Stimulated activated CD4-positive, alpha-beta T cell treated with anti-CD3 and anti-CD28 coated beads, Interleukin-2, amount 100 ng/mL, for 24 hours (primary cell): ENCODE measurements around the gene C14orf93.
A peak's percentile ranks its signal among the peaks of the same experiment; 100 is the strongest.
"Not testable (repeated sequence)": the region's sequence is repeated elsewhere in the genome, so short reads cannot be mapped to it uniquely, and the experiment has no call there.

Experiments used
- DNase-seq, 2 donors: peaks; one replicate each; pipeline ENCODE4 v3.0.0-alpha.2; 2020

The C14orf93 gene

GRCh38 chr14:23018107-23018506 is 8.2 kb upstream of the C14orf93 start:
- no peak for DNase-seq

GRCh38 chr14:23017091-23017490 is 7.1 kb upstream of the C14orf93 start:
- DNase-seq = no peak

GRCh38 chr14:23015618-23016017 is 5.7 kb upstream of the C14orf93 start:
- no peak for DNase-seq

DNA sequence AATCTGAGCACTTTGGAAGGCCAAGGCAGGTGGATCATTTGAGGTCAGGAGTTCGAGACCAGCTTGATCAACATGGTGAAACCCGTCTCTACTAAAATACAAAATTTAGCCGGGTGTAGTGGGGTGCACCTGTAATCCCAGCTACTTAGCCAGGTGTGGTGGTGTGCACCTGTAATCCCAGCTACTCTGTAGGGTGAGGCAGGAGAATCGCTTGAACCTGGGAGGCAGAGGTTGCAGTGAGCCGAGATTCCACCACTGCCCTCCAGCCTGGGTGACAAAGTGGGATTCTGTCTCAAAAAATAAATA is 3.8 kb upstream of the C14orf93 start:
- DNase-seq = not testable (repeated sequence)

GRCh38 chr14:23013054-23013748 is 3.3 kb upstream of the C14orf93 start:
- DNase-seq = no peak

- no peak for DNase-seq
Observed at GRCh38 chr14:23009483-23009938, 432 bp downstream of the C14orf93 start.

- DNase-seq = no peak
Observed at GRCh38 chr14:23008831-23009230, 1.1 kb downstream of the C14orf93 start.

DNA sequence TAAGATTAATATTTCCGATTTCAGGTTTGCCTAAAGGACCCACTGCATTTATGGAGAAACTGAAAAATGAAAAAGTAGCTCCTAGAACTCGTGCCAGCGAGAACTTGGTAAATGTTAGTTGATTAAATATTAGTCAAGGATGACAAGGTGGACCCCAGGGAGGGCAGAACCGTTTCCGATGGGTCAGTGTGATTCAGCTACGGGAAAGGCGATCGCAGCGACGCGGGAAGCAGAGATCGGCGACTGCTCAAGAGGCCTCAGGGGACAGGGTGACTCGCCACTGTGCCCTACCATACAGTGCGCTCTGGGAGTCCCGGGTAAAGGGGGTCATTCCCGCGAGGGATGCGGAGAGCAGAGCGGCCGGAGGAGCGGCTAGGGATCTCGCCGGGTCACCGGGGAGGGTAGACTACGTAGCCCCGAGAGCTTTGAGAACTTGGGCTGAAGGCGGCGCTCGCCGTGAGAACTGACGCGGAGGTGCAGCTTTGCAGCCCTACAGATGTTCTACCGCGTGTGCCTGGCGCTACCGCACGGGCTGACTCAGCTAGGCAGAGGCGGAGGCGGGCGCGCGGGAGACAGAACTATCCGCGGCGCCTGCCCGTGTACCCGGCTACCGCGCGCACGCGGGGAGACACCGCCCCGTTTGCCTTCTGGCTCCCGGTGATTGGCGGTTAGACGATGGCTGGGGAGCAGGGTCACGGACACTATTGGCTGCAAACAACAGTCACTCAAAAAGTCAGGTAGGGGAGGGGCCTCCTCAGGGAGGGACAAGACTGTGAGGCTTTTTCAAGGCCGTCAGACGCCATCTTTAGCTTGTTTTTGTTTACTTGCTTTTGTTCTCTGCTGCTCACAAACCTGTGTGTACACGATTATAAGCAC is 3.2 kb downstream of the C14orf93 start:
- peak; percentile 95 to 96 for DNase-seq

DNA sequence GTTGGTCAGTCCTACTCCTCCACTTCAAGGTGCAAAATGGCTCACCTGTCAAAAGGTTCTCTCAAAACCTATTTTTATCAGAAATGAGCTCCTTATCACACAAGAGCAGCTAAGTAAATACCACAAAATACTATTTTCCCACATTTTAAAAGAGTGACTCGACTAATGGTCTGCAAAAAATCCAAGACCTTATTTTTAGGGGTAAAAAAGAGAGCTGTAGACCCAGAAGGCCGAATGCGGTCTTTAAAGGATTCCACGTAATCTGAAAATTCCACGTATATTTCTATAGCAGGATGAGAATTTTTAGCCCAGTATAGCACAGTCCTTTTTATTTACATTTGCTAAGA is 3.8 kb downstream of the C14orf93 start:
- DNase-seq = no peak

DNA sequence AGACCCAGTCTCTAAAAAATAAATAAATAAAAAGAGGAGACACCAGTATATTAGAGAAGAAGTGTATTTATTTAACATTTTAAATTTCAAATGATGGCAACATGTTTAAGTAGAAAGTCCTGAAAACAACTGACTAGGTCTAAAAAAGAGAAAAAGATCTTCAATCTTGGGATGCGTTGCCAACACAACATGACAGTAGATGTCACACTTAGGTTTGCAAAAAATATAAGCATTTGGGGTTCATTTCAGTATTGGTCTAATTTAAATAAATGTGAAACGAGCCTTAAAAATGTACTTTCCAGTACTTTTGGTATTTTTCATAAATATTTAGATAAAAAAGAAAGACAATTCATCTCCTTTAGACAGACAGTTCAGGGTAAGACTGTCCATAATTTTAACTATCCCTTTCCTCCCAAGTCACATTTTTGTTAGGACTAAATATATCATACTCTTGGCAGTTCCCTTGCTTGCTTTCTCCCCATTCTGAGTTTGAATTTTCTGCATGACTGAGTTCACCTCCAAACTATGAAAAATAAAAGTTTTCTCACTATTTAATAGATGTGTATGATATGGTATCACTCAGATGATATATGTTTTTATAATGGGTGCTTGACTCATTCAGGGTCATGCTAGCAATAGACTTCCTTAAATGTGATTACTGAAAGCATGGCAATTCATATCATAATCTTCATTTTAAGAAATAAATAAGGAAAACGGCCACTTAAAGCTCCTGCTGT is 4.3 kb downstream of the C14orf93 start:
- DNase-seq = no peak

DNA sequence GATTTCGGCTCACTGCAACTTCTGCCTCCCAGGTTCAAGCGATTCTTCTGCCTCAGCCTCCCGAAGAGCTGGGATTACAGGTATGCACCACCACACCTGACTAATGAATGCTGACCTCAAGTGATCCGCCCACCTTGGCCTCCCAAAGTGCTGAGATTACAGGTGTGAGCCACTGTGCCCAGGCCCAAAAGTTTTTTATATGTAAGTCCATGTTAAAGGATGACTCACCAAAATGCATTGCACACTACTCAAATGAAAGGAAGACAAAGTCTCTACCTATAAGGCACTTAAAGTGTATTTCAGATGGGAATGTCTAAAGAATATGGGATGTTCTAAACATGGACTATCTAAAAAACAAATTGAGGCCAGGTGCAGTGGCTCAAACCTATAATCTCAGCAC is 5.7 kb downstream of the C14orf93 start:
- DNase-seq = not testable (repeated sequence)

- no peak for DNase-seq
Observed at GRCh38 chr14:23002592-23002991, 7.4 kb downstream of the C14orf93 start.

DNA sequence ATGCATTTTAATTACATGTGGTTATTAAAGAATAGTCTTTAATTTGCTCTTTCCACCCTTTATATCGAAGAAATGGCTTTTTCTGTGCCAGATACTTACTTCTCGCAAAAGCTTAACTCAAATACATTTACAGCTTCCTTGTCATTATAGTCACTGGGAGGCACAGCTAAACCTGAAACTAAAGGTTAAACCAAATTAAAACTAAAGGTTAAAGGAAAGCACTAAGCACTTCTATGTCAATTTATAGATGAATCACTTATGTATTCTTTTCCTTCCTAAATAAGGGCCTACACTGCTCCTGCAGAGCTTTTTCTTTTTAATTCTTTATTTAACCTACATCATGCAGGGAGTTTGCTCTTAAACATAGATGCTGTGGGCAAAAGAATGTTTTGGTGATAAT is 9.1 kb downstream of the C14orf93 start:
- DNase-seq = no peak

DNA sequence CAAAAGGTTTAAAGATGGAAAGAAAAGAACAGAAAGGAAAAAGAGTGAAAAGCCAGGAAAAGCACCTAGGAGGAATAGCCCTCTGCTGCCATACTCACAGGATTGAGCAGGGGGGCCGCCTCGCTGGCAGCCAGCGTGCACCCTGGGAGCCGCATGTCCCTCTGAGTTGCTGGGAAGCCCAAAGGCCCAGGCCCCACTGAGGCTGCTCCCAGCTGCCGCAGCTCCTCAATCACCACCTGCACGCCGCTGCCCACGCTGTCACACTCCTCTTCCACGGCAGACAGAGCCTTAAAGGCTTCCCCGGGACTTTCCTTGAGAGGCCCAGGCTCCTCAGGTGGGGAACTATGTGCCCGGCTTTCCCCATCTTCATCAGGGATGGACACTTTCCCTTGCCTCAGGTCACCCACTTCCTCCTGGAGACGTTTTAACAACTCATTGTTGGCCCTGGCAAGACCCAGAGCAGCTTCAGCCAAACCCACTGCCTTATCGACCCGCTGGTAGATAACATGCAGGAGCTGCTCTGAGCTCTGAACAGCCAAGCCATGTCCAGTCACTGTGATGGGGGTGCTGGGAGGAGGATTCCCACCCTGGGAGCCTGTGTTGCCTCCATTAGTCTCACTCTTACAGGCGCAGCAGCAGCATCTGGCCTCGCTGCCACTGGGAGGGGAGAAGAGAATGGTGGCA is 11.5 kb downstream of the C14orf93 start:
- DNase-seq = no peak

DNA sequence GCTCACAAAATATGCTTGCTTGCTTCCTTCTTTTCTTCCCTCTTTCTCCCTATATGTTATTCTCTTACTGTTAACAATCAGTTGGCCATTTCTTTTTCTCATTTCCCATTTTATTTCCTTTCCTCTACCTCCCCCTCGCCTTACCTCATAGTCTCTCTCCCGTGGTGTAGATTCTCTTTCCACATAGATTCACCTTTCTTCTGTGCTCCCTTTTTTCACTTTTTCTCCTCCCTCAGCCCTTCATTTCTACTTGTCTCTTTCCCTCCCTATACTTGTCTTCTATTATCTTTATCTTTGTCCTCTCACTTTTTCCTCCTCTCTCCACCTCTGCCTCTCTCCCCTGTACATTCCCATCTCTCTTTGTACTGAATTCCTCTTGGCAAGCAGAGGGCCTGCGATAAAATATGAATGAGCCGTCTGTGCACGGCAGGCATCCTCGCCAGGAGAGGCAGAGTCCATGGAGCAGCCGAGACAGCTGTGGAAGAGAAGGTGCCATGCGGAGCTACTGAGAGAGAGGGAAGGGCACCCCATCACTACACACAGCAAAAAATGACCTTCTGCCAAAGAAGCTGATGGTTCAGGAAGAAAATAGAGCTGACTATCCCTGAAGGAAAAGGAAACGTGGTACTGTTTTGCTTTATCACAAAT is 12.1 kb downstream of the C14orf93 start:
- DNase-seq = no peak

- no peak for DNase-seq
Observed at GRCh38 chr14:22996768-22997654, 12.9 kb downstream of the C14orf93 start.

GRCh38 chr14:22995889-22996625 is 13.9 kb downstream of the C14orf93 start:
- no peak for DNase-seq

- peak; percentile 24 to 36 for DNase-seq
Observed at GRCh38 chr14:22994762-22995275, 15.1 kb downstream of the C14orf93 start.

- DNase-seq = no peak
Observed at GRCh38 chr14:22993517-22993916, 16.4 kb downstream of the C14orf93 start.

DNA sequence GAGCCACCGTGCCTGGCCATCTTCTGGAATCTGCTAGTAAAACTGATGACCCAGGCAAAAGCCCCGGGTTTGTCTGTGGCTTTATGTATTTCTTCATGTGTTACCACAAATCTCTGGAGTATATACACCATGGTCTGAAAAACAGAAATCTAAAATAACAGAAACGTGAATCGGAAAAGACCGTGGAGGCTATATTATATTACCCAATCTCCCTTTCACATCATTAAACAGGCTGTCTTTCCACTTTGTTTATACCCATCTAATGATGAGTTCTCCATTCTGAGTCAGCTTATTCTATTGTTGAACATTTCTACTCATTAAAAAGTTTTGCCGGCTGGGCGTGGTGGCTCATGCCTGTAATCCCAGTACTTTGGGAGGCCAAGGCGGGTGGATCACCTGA is 18.1 kb downstream of the C14orf93 start:
- DNase-seq = no peak

DNA sequence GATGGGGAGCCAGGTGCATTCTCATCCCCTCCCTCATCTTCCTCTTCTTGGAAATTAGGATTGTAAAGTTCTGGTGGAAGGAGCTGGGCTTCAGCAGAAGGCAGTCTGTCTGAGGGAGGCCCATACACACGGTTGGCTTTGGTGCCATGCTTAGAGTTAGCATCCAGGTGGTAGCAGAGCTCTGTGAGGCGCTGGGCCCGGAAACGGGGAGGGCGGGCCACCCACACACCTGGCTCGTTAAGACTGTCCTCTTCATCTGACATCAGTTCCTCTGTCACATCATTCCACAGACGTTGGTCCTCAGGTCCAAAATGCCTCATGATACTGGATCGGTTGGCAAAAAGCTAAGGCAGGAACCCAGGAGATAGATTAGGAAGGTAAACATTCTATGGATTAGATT is 22.7 kb downstream of the C14orf93 start:
- DNase-seq = no peak
